ENCODE measurements around the gene TMEM87B. TPM values are rescaled to one million over a fixed set of nuclear protein-coding genes. Genes with fewer than 3 reads are reported as not detected.

Gene TMEM87B
- polyA plus RNA-seq, 1 donor from 2014 or later: 12.8 TPM

- no peak overlapping the region for H2AFZ ChIP-seq (ENCODE audit: low read depth, low read length)
- no peaks in the 10 kb centered on the region for H3K36me3 ChIP-seq (ENCODE audit: insufficient read depth, low read length)
Observed at GRCh38 chr2:112087346-112088020, 32.4 kb downstream of the TMEM87B start.

GRCh38 chr2:112089375-112089774 is 34.3 kb downstream of the TMEM87B start:
- TF ChIP-seq MXI1 (conservative IDR thresholded peaks at IDR 0.05; ENCODE audit: poor library complexity, severe bottlenecking): no peak

More at GRCh38 chr2:112087346-112088020, 32.4 kb downstream of the TMEM87B start:
- no peaks in the 10 kb centered on the region for H3K27me3 ChIP-seq (ENCODE audit: insufficient read depth, low read depth, low read length)
- H3K79me2 ChIP-seq (replicated peaks; ENCODE audit: insufficient read depth, low read length): no peaks in the 10 kb centered on the region
- H3K4me3 ChIP-seq (ENCODE audit: low read length): no peak overlapping the region
- TF ChIP-seq RAD21 (conservative IDR thresholded peaks at IDR 0.05): no peak
- no peak for TF ChIP-seq EP300 (conservative IDR thresholded peaks at IDR 0.05; ENCODE audit: poor library complexity, severe bottlenecking)
- TF ChIP-seq MXI1 (conservative IDR thresholded peaks at IDR 0.05; ENCODE audit: poor library complexity, severe bottlenecking): no peak
- no peak overlapping the region for H3K9ac ChIP-seq (ENCODE audit: low read length)
- H4K20me1 ChIP-seq (ENCODE audit: insufficient read depth): no peaks in the 10 kb centered on the region
- no peaks in the 10 kb centered on the region for H3K9me3 ChIP-seq (ENCODE audit: low read length)
- no peak overlapping the region for H3K27ac ChIP-seq (ENCODE audit: low read length)
- no peaks in the 10 kb centered on the region for H3F3A ChIP-seq (ENCODE audit: insufficient read depth, low read length, poor library complexity, severe bottlenecking)
- no peak overlapping the region for H3K4me2 ChIP-seq (ENCODE audit: low read length)
- no peaks in the 10 kb centered on the region for H3K9me2 ChIP-seq (ENCODE audit: insufficient read depth, low read length)

GRCh38 chr2:112092286-112093041 is 37.4 kb downstream of the TMEM87B start:
- Histone ChIP-seq H4K20me1 (ENCODE audit: insufficient read depth) (no peaks in the 10 kb centered on the region), H3K36me3 (ENCODE audit: insufficient read depth, low read length) (no peaks in the 10 kb centered on the region), H3K27me3 (ENCODE audit: insufficient read depth, low read depth, low read length) (no peaks in the 10 kb centered on the region), H3K4me2 (ENCODE audit: low read length) (no peak overlapping the region), H3K9me3 (ENCODE audit: low read length) (no peaks in the 10 kb centered on the region), H3K9me2 (ENCODE audit: insufficient read depth, low read length) (no peaks in the 10 kb centered on the region), H3F3A (ENCODE audit: insufficient read depth, low read length, poor library complexity, severe bottlenecking) (no peaks in the 10 kb centered on the region), H3K79me2 (replicated peaks; ENCODE audit: insufficient read depth, low read length) (no peaks in the 10 kb centered on the region), H3K9ac (ENCODE audit: low read length) (no peak overlapping the region), H2AFZ (ENCODE audit: low read depth, low read length) (no peak overlapping the region), H3K4me3 (ENCODE audit: low read length) (no peak overlapping the region), H3K27ac (ENCODE audit: low read length) (no peak overlapping the region)
- no peak for TF ChIP-seq CTCF (IDR thresholded peaks at IDR 0.05; ENCODE audit: poor library complexity, severe bottlenecking)
- TF ChIP-seq TAF1 (IDR thresholded peaks at IDR 0.05; ENCODE audit: low read depth): no peak
- no peak for TF ChIP-seq EZH2 (IDR thresholded peaks at IDR 0.05; ENCODE audit: borderline replicate concordance, insufficient read depth, low read length, poor library complexity, severe bottlenecking)

More at GRCh38 chr2:112089375-112089774, 34.3 kb downstream of the TMEM87B start:
- Histone ChIP-seq H3K27me3 (ENCODE audit: insufficient read depth, low read depth, low read length) (no peaks in the 10 kb centered on the region), H3K36me3 (ENCODE audit: insufficient read depth, low read length) (no peaks in the 10 kb centered on the region), H3F3A (ENCODE audit: insufficient read depth, low read length, poor library complexity, severe bottlenecking) (no peaks in the 10 kb centered on the region), H3K9ac (ENCODE audit: low read length) (no peak overlapping the region), H3K79me2 (replicated peaks; ENCODE audit: insufficient read depth, low read length) (no peaks in the 10 kb centered on the region), H4K20me1 (ENCODE audit: insufficient read depth) (no peaks in the 10 kb centered on the region), H3K27ac (ENCODE audit: low read length) (no peak overlapping the region), H3K9me2 (ENCODE audit: insufficient read depth, low read length) (no peaks in the 10 kb centered on the region), H3K4me3 (ENCODE audit: low read length) (no peak overlapping the region), H3K4me2 (ENCODE audit: low read length) (no peak overlapping the region), H2AFZ (ENCODE audit: low read depth, low read length) (no peak overlapping the region), H3K9me3 (ENCODE audit: low read length) (no peaks in the 10 kb centered on the region)

All from neural cell (in vitro differentiated cells).